Smooth muscle cell of the brain vasculature (primary cell): Measurements from ENCODE around the gene DLGAP1.
"Not testable (repeated sequence)": the region's sequence is repeated elsewhere in the genome, so short reads cannot be mapped to it uniquely, and the experiment has no call there.

Experiments used
- DNase-seq: peaks from one replicate; pipeline ENCODE4 v3.0.0-alpha.2; 2012; ENCODE audit warnings: low read depth, low spot score

The DLGAP1 gene

GRCh38 chr18:3584897-3585460 lies 870.1 kb downstream of the DLGAP1 start:
- DNase-seq = no peak

GRCh38 chr18:3584266-3584861 lies 870.7 kb downstream of the DLGAP1 start:
- no peak for DNase-seq

GRCh38 chr18:3583873-3584247 lies 871.2 kb downstream of the DLGAP1 start:
- no peak for DNase-seq

DNA sequence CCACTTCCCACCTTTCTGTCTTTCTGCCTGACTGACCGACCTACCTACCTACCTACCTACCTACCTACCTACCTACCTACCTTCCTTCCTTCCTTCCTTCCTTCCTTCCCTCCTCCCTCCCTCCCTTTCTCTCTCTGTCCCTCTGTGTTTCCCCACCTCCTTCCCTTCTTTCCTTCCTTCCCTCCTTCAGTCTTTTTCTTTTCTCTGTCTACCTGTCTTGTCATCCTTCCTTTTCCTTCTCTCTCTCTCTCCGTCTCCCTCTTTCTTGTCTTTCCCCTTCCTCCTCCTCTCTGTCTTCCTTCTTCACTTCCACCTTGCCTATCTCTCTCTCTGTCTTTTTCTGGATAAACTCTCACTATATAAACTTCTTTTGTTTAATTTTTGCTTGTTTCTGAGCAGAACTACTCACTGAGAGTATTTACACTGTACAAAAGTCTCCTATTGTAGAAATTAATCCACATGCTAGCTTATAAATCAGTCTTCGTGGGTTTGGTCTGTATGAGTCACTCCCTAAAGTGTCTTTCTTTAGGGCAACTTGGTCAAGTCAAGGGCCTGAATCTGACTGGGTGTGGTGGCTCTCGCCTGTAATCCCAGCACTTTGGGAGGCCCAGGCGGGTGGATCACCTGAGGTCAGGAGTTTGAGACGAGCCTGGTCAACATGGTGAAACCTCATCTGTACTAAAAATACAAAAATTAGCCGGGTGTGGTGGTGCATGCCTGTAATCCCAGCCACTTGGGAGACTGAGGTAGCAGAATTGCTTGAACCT lies 871.8 kb downstream of the DLGAP1 start:
- DNase-seq = not testable (repeated sequence)

GRCh38 chr18:3581890-3582289 lies 873.2 kb downstream of the DLGAP1 start:
- DNase-seq = no peak

DNA sequence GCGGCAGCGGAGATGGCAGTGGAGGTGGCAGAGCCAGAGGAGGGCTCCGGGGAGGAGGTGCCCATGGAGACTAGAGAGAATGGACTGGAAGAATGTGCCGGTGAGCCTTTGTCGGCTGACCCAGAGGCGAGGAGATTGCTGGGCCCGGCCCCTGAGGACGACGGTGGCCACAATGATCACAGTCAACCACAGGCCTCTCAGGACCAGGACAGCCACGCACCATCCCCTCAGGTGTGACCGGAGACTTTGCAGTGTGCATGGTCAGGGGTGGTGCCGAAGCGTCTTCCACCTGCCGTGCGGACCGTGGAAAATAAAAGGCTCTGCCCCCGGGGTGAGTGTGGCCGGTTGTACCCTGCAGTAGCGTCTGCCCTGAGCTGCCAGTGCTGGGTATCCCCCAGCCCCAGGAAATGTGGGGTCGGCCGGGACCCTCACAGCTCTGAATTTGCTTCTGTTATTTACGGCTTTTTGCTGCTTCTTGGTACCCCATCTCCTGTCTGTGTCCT lies 874.5 kb downstream of the DLGAP1 start:
- not testable (repeated sequence) for DNase-seq

GRCh38 chr18:3579701-3580100 lies 875.4 kb downstream of the DLGAP1 start:
- no peak for DNase-seq

- no peak for DNase-seq
Observed at GRCh38 chr18:3578621-3579020, 876.5 kb downstream of the DLGAP1 start.

DNA sequence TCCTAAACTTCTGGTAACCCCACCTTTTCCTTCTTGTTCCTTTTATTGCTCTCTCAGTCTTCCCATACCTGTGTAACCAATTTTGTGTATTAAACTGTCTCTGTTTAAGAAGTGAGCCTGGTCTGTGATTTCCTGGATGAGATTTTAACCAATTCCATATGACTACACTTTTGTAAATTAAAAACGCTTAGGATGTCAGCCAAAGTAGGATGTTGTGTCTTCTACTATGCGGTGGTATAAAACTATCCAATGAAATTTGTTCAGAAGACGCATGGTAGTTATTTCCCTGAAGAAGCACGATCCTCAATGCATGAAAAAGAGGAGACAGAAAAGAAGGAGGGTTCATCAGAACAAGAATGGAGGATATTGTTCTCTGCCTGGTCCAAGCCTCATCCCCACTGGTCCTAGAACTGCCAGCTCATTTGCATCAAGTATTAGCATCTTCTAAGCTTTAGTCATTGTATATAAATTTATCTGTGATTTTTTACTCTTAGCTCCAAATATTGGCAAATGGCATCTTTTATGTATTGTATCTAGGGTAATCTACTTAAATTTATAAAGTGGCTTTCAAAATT lies 877.7 kb downstream of the DLGAP1 start:
- no peak for DNase-seq

- DNase-seq = no peak
Observed at GRCh38 chr18:3572761-3573160, 882.3 kb downstream of the DLGAP1 start.

DNA sequence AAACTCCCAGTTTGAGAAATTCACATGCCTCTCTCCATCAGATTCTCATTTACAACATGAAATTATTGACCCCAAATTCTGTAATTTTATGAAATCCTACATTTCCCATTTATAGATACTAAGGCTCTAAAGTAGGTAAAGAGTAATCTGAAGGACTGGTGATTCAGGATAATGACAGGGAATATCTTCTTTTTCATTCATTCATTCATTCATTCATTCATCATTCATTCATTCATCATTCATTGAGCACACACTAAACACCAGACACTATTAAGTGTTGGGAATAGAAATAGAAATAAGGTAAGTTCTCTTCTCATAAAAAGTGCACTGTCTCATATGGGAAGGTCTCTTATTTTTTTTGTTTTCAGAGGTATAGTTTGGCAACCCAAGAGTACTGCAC lies 888.3 kb downstream of the DLGAP1 start:
- no peak for DNase-seq

- no peak for DNase-seq
Observed at GRCh38 chr18:3560755-3561154, 894.4 kb downstream of the DLGAP1 start.

GRCh38 chr18:3554811-3555427 lies 900.2 kb downstream of the DLGAP1 start:
- DNase-seq = no peak

DNA sequence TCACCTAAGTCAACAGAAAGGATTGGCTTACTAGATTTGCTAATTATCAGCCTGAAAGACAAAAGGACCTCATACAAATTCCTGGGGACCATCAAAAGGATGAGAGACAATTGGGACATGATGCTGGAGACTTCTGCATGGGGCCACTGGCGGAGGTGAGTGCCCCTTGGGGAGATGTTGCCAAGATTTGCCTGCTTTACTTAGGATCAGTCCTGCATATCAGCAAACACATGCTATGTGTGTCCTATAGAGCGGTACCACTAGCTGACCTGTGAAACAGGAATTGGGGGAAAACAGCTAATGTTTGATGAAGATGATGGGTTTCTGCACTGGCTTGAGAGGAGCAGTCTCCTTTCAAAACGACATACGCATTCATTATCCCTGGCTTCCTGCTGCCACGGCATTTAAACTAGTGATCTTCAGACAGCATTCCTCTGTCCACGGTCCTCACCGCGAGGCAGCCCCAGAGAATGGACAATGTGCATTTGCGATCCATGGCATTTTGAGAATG lies 901.0 kb downstream of the DLGAP1 start:
- no peak for DNase-seq

GRCh38 chr18:3552305-3552704 lies 902.8 kb downstream of the DLGAP1 start:
- DNase-seq = no peak

GRCh38 chr18:3547891-3548615 lies 907.1 kb downstream of the DLGAP1 start:
- no peak for DNase-seq

- DNase-seq = no peak
Observed at GRCh38 chr18:3546106-3546505, 909.0 kb downstream of the DLGAP1 start.

GRCh38 chr18:3544537-3544936 lies 910.6 kb downstream of the DLGAP1 start:
- DNase-seq = no peak

DNA sequence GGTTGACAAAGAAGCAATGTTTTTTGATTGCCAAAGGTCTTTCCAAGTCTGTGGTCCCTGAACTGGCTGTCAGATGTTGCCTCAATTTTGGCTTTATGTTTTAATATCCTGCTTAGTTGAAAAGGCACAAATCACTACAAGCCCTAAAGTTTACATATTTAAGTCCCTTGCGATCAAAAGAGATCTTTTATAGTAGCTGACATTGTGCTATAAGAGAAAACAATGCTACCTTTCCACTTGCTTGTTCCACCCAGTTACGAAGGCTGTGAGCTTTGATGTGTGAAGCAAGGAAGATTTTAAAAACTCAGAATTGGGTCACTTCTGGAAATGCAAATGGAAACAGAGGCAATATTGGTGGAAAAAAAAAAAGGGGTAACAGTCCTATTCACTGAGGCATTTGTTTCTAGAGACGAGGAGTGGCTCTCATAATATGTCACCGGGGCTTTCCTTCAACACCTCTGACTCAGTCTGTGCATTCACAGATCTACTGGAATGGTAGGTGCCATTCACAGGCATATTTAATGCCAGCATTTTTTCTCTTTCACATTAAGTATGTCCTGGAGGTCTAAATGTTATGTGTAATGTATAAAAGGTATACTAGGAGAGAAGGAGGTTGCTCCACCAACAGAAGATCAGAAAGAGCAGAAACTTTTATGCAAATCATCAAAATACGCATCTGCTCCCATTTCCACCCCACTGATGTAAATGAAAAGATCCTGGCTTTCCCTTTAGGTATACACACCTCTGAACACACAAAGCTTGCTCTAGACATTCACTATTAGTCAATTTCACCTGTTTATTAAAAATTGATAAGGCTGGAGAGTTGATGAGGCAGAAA lies 913.3 kb downstream of the DLGAP1 start:
- no peak for DNase-seq

GRCh38 chr18:3540805-3541548 lies 914.1 kb downstream of the DLGAP1 start:
- no peak for DNase-seq
